ENCODE data around the gene COCH.

GRCh38 chr14:30854492-30854891 is 19.9 kb upstream of the COCH start:
- TF ChIP-seq RAD21 (IDR thresholded peaks at IDR 0.05; ENCODE audit: low read depth) (no peak), REST (IDR thresholded peaks at IDR 0.05; ENCODE audit: low read depth) (no peak), CTCF (IDR thresholded peaks at IDR 0.05 in 2 of 3, conservative IDR thresholded peaks at IDR 0.05 in 1 of 3; ENCODE audit: borderline replicate concordance in 1 of 3, insufficient read depth in 1 of 3, low read depth in 2 of 3, low read length in 2 of 3) (no peak), MAX (IDR thresholded peaks at IDR 0.05) (no peak), SRF (IDR thresholded peaks at IDR 0.05; ENCODE audit: low read depth) (no peak), POLR2A (IDR thresholded peaks at IDR 0.05; ENCODE audit: borderline replicate concordance, extremely low read depth, insufficient read depth, insufficient read length) (no peak), SIN3A (IDR thresholded peaks at IDR 0.05; ENCODE audit: low read depth) (no peak), ZNF274 (IDR thresholded peaks at IDR 0.05; ENCODE audit: low read depth, low read length) (no peak), TCF7L2 (IDR thresholded peaks at IDR 0.05; ENCODE audit: borderline replicate concordance, extremely low read depth, insufficient read depth, insufficient read length) (no peak), EZH2 (IDR thresholded peaks at IDR 0.05) (no peak), CEBPB (IDR thresholded peaks at IDR 0.05; ENCODE audit: low read depth) (no peak), YY1 (IDR thresholded peaks at IDR 0.05; ENCODE audit: extremely low read depth, insufficient replicate concordance, low read depth, low read length) (no peak), ZFX (IDR thresholded peaks at IDR 0.05) (no peak), EZH2phosphoT487 (IDR thresholded peaks at IDR 0.05; ENCODE audit: borderline replicate concordance) (no peak)

Measured in HCT116 (cell line).